Small intestine (tissue), 7 donors: ENCODE results near the gene SMIM43. TPM values are rescaled to one million over a fixed set of nuclear protein-coding genes. Genes with fewer than 3 reads are reported as not detected.

Experiments used
- DNase-seq, 2 donors: peaks; one replicate each; pipeline versions ENCODE4 v3.0.0 to v3.0.0-alpha.2; 2013
- FAIRE-seq: peaks from 2 replicates; lab custom pipeline; 2012; peaks lifted over from hg19 to GRCh38; lab: Jason Lieb, UNC
- H3K27ac ChIP-seq, 3 donors: one replicate each; pipeline ENCODE4 v1.5.1; 2013; ENCODE audit warnings: low read length in 2 of 3, mild to moderate bottlenecking in 2 of 3, control low read depth in 1 of 3, inconsistent platforms in 1 of 3, low read depth in 1 of 3, moderate library complexity in 1 of 3
- H3K27me3 ChIP-seq, 3 donors: one replicate each; pipeline ENCODE4 v1.6.1; 2013; ENCODE audit warnings: low read length in 3 of 3, inconsistent platforms in 1 of 3; ENCODE audit not compliant: control insufficient read depth in 3 of 3, insufficient read depth in 3 of 3
- H3K36me3 ChIP-seq, 3 donors: one replicate each; pipeline ENCODE4 v1.6.1; 2013; ENCODE audit warnings: low read length in 3 of 3, inconsistent platforms in 1 of 3, low read depth in 1 of 3, mild to moderate bottlenecking in 1 of 3, moderate library complexity in 1 of 3; ENCODE audit not compliant: control insufficient read depth in 3 of 3, insufficient read depth in 2 of 3
- H3K4me1 ChIP-seq, 3 donors: one replicate each; pipeline ENCODE4 v1.6.1; 2013; ENCODE audit warnings: low read length in 2 of 3, inconsistent platforms in 1 of 3, low read depth in 1 of 3, mild to moderate bottlenecking in 1 of 3, moderate library complexity in 1 of 3; ENCODE audit not compliant: control insufficient read depth in 3 of 3, insufficient read depth in 2 of 3
- H3K4me3 ChIP-seq, 3 donors: one replicate each; pipeline ENCODE4 v1.5.1; 2013; ENCODE audit warnings: low read length in 3 of 3, control low read depth in 1 of 3, inconsistent platforms in 1 of 3, low read depth in 1 of 3, mild to moderate bottlenecking in 1 of 3, moderate library complexity in 1 of 3
- H3K9me3 ChIP-seq, 2 donors: one replicate each; pipeline ENCODE4 v1.6.1; 2013; ENCODE audit warnings: low read depth in 1 of 2, low read length in 1 of 2; ENCODE audit not compliant: control insufficient read depth in 2 of 2, insufficient read depth in 1 of 2
- WGBS, 3 donors: extraction: QIAGEN DNeasy Blood & Tissue Kit; methylation state at CpG; one replicate each; pipeline ENCODE4 v1.1.7; 2013; 5-methylcytosine and 5-hydroxymethylcytosine counted together
- polyA plus RNA-seq, 4 donors: library from polyadenylated mRNA; stranded (reverse) in 3 of 4; unstranded in 1 of 4; fragments of 200-250 nt in 3 of 4; fragments of 120-200 nt in 1 of 4; gene quantifications; one replicate each; pipeline versions ENCODE4 v1.2.1 to v1.2.3, GENCODE V29; 2013
- donor health status: healthy with polysubstance abuse.
- donor health status: control.
- donor health status: control.
- donor health status: Bipolar disorder and iron deficiency.
- donor health status: healthy.

The SMIM43 gene
- polyA plus RNA-seq, 4 donors = 0.13 to 0.19 TPM; not detected in 2

GRCh38 chr4:121728798-121729226 is 36.2 kb downstream of the SMIM43 start:
- H3K27ac ChIP-seq = no peak overlapping the region
- H3K27me3 ChIP-seq = no peaks in the 10 kb centered on the region
- H3K9me3 ChIP-seq = no peaks in the 10 kb centered on the region
- DNase-seq (no peak), FAIRE-seq (no peak)
- peaks cover 0 to 3% (median 0%) of the 10 kb centered on the region in 3 donors for H3K4me1 ChIP-seq
- H3K36me3 ChIP-seq = no peaks in the 10 kb centered on the region
- no peak overlapping the region for H3K4me3 ChIP-seq
- 28 to 64% (median 46%) methylated on average over 3 of the region's 3 CpGs for WGBS, 3 donors

- 80 to 87% (median 81%) methylated on average over 4 of the region's 4 CpGs for WGBS, 3 donors
- DNase-seq (no peak), FAIRE-seq (no peak)
- Histone ChIP-seq H3K9me3 (no peaks in the 10 kb centered on the region), H3K4me3 (no peak overlapping the region), H3K27ac (no peak overlapping the region), H3K4me1 (peaks cover 0 to 3% (median 0%) of the 10 kb centered on the region in 3 donors), H3K36me3 (no peaks in the 10 kb centered on the region), H3K27me3 (no peaks in the 10 kb centered on the region)
Observed at GRCh38 chr4:121728066-121728465, 36.9 kb downstream of the SMIM43 start.

GRCh38 chr4:121726642-121727268 is 38.2 kb downstream of the SMIM43 start:
- Histone ChIP-seq H3K36me3 (no peaks in the 10 kb centered on the region), H3K27ac (no peak overlapping the region), H3K4me1 (peaks cover 0 to 3% (median 0%) of the 10 kb centered on the region in 3 donors), H3K4me3 (no peak overlapping the region), H3K9me3 (no peaks in the 10 kb centered on the region), H3K27me3 (no peaks in the 10 kb centered on the region)
- 34 to 45% (median 35%) methylated on average over 3 of the region's 3 CpGs for WGBS, 3 donors
- DNase-seq (peak; percentile 56 to 79), FAIRE-seq (no peak)

GRCh38 chr4:121724671-121725070 is 40.3 kb downstream of the SMIM43 start:
- FAIRE-seq = no peak
- Histone ChIP-seq H3K4me1 (peaks cover 0 to 3% (median 0%) of the 10 kb centered on the region in 3 donors), H3K27ac (no peak overlapping the region), H3K9me3 (no peaks in the 10 kb centered on the region), H3K36me3 (no peaks in the 10 kb centered on the region), H3K27me3 (no peaks in the 10 kb centered on the region), H3K4me3 (no peak overlapping the region)
- WGBS, 3 donors = 91 to 100% (median 93%) methylated on average over 1 of the region's 1 CpG
- no peak for DNase-seq

GRCh38 chr4:121721700-121722099 is 43.3 kb downstream of the SMIM43 start:
- H3K27ac ChIP-seq = no peak overlapping the region
- no peaks in the 10 kb centered on the region for H3K27me3 ChIP-seq
- H3K36me3 ChIP-seq = no peaks in the 10 kb centered on the region
- no peak overlapping the region for H3K4me3 ChIP-seq
- no peak for FAIRE-seq
- 19 to 61% (median 30%) methylated on average over 1 of the region's 1 CpG for WGBS, 3 donors
- no peak for DNase-seq
- H3K4me1 ChIP-seq = peaks cover 0 to 3% (median 0%) of the 10 kb centered on the region in 3 donors
- no peaks in the 10 kb centered on the region for H3K9me3 ChIP-seq

GRCh38 chr4:121720109-121720508 is 44.9 kb downstream of the SMIM43 start:
- Histone ChIP-seq H3K27ac (no peak overlapping the region), H3K9me3 (no peaks in the 10 kb centered on the region), H3K4me3 (no peak overlapping the region), H3K4me1 (no peaks in the 10 kb centered on the region), H3K27me3 (no peaks in the 10 kb centered on the region), H3K36me3 (no peaks in the 10 kb centered on the region)
- DNase-seq (no peak), FAIRE-seq (no peak)
- WGBS, 3 donors = 62 to 84% (median 82%) methylated on average over 1 of the region's 1 CpG

GRCh38 chr4:121717680-121718237 is 47.2 kb downstream of the SMIM43 start:
- H3K27me3 ChIP-seq = no peaks in the 10 kb centered on the region
- no peaks in the 10 kb centered on the region for H3K9me3 ChIP-seq
- no peak for DNase-seq
- H3K4me3 ChIP-seq = no peak overlapping the region
- WGBS, 3 donors = 53 to 70% (median 66%) methylated on average over 4 of the region's 4 CpGs
- no peaks in the 10 kb centered on the region for H3K36me3 ChIP-seq
- H3K4me1 ChIP-seq = no peaks in the 10 kb centered on the region
- H3K27ac ChIP-seq = peak overlapping the region in 1 of 3 donors; percentile 16
- no peak for FAIRE-seq

GRCh38 chr4:121714548-121714947 is 50.4 kb downstream of the SMIM43 start:
- no peak for FAIRE-seq
- H3K36me3 ChIP-seq = no peaks in the 10 kb centered on the region
- 82 to 88% (median 86%) methylated on average over 4 of the region's 4 CpGs for WGBS, 3 donors

More at GRCh38 chr4:121714548-121714947, 50.4 kb downstream of the SMIM43 start:
- peaks cover 0 to 8% (median 0%) of the 10 kb centered on the region in 3 donors for H3K4me1 ChIP-seq
- no peak overlapping the region for H3K27ac ChIP-seq
- H3K4me3 ChIP-seq = no peak overlapping the region
- H3K27me3 ChIP-seq = no peaks in the 10 kb centered on the region
- H3K9me3 ChIP-seq = no peaks in the 10 kb centered on the region
- no peak for DNase-seq
